NCI-H1930 (cell line): Measurements from ENCODE around the gene RHBDL1.

Experiments
- DNase-seq, 2 experiments: peaks; one replicate each; lab custom pipeline; 2025; lab: John Stamatoyannopoulos, UW

RHBDL1 gene

DNA sequence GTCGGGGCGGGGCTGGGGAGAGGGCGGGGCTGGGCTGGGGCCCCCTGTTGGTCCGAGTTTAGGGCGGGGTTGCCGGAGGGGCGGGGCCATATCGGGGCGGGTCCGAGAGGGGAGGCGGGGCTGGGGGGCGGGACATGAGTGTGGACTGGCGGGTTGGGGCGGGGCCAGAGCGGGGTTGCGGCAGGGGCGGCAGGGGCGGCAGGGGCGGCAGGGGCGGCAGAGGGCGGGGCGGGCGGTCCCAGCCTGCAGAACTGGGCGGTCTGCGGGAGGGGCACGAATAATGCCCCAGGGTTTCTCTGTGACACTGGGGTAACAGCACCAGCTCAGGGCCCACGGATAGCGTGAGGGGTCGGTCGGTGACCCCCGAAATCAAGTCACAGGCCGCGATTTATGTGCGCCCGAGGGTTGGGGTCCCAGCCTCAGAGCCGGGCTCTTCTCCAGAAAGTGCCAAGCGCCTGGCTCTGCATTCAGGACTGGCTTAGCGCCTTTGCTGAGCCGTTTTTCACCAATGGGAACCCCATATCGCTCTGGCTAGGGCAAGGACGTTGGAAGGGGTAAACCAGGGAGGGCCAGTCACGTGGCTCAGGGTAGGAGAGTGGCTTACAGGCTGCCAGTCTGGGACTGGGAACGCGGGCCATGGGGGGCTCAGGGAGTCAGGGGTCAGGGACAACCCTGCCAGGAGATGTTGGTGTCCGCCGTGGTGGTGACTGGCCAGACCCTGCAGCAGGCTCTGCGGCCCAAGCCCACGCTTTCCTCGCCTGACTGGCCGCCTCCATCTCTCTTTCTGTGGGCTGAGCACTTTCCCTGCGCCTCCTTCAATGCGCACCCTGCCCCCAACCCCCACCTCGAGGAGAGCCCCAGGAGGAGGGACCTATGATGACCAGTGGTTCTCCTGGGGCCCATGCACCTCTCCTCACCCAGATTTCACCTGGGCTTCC is 38.1 kb upstream of the RHBDL1 start:
- DNase-seq: peak in 1 of 2 experiments; percentile 94

DNA sequence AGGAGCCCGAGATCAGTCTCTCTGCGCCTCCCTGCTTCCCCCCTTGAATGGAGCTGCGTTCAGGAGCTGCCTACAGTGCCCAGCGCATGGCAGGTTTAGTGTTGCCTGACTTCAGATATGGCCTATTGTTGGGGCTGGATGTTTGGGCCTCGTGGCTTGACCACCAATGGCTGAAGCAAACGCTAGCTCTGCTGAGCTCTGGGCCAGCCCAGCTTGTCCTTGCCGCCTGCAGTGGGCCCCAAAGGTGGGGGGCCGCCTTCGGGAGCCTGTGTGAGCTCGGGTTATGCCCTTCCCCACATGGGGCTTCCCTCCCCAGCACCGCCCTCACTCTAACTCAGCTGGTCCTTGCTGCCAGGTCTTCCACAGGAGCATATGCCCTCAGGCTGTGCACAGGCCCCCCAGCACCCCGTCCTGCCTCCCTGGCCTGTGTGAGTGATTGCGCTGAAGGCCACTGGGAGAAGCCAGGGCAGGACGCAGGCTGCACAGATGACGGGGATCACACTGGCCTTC is 37.4 kb upstream of the RHBDL1 start:
- no peak for DNase-seq

DNA sequence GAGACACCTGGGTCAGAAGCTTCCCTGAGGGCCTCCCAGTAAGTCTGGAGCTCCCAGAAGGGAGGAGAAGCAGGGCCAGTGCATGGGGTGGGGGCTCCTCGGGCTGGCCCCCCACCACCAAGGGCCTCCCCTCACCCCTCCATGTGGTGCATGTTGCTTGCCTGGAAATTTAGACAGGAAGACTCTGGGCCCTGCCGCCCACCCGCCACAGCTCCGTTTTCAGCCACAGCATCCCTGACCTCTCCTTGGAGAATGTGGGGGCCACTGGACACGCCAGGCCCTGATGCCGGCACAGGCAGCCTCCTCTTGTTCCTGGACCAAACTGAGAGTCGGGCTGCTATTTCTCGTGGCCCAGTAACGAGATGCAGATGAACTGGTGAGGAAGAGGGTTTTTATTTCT is 36.6 kb upstream of the RHBDL1 start:
- no peak for DNase-seq

DNA sequence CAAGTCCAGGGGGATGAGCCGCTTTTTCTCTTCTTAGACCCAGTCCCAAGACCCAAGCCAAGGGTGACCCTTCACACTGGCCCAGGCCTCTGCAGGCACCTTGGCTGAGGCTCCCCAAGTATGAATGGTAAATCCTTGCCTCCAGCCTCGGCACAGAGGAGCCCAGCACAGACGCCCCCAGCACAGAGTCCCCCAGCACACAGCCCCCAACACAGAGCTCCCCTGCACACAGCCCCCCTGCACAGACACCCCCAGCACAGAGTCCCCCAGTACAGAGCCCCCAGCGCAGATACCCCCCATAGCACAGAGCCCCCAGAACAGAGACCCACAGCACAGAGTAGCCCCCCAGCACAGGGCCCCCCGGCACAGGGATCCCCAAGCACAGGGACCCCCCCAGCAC is 34.9 kb upstream of the RHBDL1 start:
- no peak for DNase-seq

DNA sequence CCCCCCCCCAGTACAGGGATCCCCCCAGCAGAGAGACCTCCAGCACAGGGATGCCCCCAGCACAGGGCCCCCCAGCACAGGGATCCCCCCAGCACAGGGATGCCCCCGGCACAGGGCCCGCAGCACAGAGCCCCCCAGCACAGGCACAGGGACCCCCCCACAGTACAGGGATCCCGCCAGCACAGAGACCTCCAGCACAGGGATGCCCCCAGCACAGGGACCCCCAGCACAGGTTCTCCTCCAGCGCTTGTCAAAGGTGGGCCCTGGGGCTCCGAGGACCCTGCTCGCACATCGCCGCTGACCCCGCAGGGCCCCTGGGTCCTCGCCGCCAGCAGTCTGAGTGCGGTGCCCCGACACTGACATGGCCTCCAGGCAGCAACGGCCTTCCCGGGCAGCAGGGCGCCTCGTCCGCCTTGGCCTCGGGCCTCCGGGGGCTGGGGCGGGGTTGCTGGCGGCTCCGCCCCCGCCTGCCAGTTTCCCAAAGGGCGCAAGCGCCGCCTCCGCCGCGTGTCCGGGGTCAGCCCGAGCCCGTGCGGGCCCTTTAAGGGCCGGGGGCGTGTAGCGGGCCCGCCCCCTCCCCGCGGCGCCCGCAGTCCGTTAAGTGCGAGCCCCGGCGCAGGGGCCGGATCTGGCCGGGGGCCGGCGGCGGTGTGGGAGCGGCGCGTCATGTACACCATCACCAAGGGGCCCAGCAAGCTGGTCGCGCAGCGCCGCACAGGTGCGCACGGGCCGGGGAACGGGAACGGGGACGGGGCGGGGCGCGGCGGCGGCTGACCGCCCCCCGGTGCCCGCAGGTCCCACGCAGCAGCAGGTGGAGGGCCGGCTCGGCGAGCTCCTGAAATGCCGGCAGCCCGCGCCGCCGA is 33.9 kb upstream of the RHBDL1 start, which contains the start of gene MCRIP2:
Gene MCRIP2 (plus strand): TSS at position 503 of the 863 bp plus-strand sequence. CDS start 164 bp downstream, at position 667.
- peak; percentile 69 to 85 for DNase-seq

DNA sequence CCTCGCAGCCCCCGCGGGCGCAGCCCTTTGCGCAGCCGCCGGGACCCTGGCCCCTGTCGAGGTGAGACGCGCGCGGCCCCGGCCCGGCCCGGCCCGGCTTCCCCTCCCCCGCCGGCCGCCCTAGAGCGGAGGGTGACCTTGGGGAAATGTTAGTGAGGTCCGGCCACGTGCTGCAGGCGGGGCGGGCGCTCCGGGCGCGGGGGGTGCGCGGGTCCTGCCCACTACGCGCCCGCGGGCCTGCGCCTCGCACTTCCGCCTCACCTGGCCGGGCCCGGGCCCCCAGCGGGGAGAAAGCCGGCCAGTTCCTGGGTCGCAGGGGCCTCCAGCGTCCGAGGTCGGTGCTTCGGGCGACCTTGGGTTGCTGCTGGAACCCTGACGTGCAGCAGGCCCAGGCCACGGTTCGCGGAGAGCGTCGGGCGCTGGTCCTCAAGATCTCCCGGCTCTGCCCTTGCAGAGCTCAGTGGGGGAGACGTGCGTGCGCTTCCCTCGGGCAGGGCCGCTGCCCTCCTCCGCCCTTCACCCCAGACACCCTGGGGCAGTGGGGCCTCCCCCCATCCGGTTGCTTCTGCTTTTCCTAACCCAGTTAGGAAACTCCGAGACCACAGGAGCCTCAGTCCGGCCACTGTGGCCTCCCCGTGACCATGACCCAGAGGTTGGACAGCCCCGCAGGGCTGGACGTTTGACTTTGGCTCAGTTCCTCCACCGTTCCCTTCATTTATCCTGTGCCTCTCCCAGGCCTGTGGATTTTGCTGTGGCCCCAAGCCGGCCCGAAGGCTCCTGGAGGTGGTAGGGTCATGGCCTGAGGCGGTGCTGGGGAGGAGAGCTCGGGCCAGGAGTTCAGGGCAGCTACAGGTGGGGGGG is 33.1 kb upstream of the RHBDL1 start:
- no peak for DNase-seq

DNA sequence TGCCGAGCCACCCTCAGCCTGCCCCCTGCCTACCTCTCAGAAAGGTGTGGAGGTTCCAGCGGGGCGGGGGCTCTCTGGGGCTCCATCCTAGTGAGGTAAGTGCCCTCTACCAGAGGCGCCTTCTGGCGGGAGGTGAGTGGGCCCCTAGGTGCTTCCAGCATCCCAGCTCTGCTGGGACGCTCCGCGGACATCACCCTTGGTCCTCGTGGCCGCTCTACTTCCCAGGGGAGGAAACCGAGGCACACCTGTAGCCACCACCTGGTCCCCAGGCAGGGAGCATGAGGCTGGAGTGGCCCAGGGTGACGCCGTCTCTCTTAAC is 32.5 kb upstream of the RHBDL1 start:
- no peak for DNase-seq

DNA sequence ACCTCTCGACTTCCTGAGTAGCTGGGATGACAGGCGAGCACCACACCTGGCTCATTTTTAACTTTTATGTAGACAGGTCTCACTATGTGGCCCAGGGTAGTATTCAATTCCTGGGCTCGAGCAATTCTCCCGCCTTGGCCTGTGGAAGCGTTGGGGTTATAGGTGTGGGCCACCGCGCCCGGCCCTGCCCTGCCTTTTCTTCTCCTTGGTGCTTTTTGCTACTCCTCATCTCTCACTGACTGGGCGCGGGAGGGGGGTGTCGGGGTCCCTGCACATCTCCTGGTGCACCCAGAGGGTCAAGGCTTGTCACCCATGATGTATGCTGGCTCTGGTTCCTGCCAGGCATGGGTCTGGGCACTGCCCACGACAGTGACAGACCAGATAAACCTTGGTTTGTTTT is 30.9 kb upstream of the RHBDL1 start:
- no peak for DNase-seq

DNA sequence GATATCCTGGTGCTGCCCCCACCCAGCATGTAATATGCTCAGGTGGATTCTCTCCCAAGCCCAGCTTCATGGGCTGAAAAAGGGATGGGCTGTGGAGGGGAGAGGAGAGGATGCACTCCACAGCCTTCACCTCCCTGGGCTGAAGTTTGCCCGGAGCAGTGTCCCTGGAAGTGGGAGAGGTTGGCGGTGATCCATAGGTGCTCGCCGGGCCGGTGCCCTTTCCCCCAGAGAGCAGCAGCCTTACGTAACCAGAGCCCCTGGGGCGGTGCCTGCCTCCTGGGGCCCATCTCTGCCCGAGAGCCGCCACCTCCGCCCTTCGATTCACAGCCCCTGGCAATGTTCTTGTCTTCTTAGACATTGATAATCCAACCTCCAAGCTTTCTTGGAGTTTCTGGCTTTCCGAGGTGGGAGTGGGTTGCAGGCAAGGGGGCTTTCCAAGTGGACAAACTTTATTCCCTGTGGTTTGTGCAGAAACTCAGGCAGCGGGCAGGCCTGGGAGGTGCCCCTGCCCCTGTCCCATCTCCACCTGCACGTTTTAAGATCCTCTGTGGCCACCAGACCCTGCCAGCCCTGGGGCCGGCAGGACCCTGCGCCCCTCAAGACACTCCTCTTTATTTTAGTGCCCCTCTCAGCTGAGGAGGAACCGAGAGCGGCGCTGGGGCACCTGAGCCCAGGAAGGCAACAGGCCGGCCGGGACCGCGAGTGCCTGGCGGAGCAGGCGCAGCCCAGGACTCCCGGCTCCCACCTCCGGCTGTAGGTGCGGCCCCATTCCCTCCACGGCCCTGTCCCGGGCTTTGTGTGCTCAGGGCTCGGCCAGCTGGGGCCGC is 29.4 kb upstream of the RHBDL1 start:
- no peak for DNase-seq

DNA sequence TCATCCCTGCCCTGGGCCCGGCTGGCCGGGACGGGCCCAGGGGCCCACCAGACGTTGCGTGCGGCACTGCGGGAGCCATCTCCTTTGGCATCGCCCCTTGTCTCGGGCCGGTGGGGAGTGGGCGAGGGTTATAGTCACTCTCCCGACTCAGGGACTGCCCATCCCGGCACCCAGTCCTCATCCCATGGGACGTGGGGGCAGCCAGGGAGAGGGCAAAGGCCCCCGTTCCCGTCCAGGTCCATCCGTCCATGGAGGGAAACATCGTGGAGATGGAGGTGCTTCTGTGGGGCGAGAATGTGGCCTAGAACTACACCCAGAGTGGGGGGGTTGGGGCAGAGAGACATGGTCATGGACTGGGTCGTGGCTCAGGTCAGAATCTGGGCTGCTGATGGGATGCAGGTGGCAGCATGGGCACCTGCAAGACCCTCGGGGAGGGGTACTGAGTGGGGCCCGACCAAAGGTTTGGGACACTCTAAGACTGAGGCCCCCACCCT is 28.7 kb upstream of the RHBDL1 start:
- DNase-seq: no peak

DNA sequence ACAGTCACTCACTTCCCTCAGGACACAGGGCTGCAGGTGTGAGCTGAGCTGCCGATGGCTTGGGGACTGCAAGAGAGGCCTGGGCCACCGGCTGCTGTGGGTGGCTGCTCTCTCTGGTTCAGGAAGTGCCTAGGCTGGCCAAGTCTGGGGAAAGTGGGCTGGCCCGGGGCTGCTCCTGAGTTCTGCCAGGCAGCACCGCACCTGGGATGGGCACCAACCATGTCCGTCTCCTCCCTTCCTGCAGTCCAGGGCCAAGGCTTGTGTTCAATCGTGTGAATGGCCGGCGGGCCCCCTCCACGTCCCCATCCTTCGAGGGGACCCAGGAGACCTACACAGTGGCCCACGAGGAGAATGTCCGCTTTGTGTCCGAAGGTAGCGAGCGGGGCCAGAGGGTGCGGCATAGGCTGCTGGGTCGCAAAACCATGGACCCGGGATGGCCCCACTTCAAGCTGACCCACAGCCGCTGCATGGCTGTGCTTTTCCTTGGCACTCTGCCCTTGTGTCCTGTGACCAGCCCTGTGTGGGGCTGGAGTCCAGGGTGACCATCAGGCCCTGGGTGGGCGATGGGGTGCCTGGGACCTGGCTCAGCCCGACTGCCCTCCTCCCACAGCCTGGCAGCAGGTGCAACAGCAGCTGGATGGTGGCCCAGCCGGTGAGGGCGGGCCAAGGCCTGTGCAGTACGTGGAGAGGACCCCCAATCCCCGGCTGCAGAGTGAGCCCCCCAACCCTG is 28.1 kb upstream of the RHBDL1 start:
- DNase-seq: no peak

DNA sequence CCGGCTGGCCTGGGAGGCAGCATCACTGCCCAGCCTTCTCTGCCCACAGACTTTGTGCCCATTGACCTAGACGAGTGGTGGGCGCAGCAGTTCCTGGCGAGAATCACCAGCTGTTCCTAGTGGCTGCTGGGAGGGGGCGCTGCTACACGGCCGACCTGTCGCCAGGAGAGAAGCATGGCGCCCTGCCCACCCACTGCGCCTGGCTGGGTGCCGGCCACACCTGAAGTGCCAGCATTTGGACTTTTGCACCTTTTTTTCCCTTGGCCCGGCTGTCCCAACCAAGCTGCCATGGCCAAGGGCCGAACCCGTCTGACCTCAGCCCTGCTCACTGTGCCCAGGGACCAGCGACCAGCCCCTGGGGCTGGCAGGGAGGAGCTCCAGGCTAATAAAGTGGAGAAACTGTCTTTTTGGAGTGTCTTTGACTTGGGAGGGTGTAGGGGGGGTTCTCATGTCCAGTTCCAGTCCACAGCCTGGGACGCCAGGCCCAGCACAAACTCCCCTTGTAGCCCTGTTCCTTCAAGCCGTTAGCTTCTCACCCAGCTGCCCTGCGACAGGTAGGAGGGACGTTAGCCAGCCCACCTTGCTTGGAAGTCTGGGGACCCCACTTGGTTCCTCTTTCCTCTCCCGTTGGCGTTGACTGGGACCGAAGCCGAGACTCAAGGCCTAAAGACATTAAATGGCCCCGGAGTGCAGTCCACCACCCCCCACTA is 27.2 kb upstream of the RHBDL1 start:
- peak; percentile 14 to 43 for DNase-seq

DNA sequence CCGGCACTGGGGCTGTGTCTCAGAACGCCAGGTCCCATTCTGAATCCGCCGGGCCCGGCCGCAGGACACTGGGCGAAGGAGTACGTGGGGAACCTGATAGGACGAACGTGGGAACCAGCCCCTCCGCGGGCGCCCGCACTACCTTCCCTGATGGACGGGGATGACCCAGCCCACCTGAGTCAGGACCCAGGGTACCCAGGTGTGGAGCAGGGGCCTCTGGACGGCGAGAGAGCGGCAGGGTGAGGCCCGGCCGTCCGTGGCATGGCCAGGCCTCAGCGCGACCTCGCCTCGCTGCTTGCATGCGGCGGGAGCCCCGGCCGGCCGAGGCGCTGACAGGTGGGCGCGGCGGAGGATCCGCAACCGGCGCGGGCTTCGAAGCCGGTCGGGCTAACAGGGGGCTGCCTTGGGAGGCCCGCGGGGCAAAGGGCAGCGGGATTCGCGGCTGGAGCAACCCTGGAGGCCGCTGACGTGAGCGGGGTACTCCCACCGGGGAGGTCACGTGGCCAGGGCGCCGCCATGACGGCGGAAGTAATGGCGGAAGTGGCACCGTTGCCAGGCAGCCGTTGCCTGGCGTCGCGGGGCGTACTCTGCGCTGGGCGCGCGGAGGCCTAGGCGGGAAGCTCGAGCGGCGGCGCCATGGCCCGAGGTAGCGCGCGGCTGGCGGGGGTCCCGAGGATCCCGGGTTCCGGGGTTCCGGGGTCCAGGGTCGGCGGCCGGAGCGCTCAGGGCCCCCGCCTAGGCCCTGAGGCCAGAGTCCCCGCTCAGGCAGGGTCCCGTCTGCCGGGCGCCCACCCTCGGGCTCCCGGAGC is 26.5 kb upstream of the RHBDL1 start, which contains the start of gene WDR90:
Gene WDR90 (plus strand): TSS at position 585 of the 809 bp plus-strand sequence. CDS start 52 bp downstream, at position 637.
- DNase-seq: peak; percentile 87 to 94

DNA sequence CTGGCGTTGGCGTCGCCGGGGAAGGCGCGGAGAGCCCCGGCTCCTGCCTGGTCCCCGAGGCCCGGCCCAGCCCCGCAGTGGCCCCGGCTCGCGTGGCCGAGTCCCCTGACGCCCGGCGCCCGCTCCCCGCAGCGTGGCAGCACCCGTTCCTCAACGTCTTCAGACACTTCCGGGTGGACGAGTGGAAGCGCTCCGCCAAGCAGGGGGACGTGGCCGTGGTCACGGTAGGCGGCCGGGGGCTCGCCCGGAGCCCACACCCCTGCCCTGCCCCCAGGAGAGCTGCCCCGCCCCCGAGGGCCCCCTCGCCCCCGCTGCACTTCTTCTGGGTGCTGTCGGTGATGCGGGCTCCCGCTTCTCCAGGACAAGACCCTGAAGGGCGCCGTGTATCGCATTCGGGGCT is 25.8 kb upstream of the RHBDL1 start:
- no peak for DNase-seq

DNA sequence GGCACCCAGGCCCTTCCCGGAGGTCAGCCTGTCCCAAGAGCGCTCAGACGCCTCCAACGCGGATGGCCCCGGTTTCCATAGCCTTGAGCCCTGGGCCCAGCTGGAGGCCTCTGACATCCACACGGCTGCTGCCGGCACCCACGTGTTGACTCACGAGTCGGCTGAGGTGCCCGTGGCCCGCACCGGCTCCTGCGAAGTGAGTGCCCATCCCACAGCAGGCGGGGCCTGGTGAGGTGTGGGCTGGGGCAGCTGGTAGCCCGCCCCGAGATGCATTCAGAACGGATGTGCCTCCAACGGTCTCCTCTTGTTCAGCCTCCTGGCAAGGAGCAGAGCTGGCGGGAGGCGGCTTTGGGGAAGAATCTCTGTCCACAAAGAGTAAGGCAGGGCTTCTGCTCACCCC is 23.6 kb upstream of the RHBDL1 start:
- DNase-seq: no peak

DNA sequence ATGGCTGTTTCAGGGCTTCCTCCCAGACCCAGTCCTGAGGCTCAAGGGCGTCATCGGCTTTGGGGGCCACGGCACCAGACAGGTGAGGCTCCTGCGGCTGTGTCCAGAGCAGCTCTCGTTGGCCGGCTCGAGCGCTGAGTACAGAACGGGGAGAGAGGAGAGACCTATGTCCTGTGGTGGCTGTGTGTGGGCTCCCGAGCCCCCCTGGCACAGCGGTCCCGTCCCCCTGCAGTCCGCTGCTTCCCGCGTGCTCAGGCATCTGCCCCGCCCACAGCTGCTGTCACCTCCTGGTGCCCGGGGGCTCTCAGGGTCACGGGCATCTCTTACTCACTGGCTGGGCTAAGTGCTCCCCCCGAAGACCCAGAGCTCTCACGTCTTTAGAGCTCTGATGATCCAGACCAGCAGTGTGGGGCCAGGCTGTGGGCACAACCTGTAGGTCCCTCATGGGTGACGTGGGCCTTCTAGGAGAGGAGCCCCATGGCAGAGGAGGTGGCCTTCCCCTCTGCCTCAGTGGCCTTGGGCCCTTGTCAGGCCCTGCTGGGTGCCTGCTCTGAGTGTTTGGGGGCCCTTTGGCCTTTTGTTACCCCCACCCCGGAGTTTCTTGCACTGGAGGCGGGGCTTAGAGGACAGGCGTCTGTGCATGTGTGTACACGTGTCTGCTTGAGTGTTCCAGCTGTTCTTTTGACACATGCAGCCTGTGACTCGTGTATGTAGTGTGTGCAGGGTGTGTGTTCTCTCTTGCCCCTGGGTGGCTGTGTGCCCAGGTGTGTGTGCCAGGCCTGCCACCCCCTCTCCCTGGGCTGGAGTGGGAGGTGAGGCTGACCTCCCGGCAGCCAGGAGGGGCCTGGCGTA is 22.8 kb upstream of the RHBDL1 start:
- no peak for DNase-seq

DNA sequence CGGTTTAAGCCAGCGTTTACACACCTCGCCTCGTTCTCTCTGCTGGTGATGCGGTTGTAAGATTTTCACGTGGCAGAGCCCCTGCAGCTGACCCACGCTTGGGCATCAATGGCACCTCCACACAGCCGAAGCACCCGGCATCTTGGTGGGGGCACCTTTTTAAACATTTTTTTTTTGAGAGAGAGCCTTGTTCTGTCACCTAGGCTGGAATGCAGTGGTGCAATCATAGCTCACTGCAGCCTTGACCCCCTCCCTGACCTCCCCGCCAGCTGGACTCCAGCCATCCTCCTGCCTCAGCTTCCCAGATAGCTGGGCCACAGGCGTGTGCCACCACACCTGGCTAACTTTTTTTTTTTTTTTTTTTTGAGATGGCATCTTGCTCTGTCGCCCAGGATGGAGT is 21.4 kb upstream of the RHBDL1 start:
- DNase-seq: no peak
